Stomach (tissue), 4 donors: ENCODE results near the gene ANKRD44.

Source experiments
- CTCF ChIP-seq, 7 experiments: fragments of 450-650 bp in 4 of 7; fragments of 200-600 bp in 3 of 7; sonication (generic) in 3 of 7; IDR thresholded peaks; one replicate each; pipeline ENCODE4 v1.5.1; 2016 to 2019; ENCODE audit warnings: antibody characterized with exemption in 7 of 7, control low read depth in 2 of 7, mild to moderate bottlenecking in 1 of 7
- POLR2A ChIP-seq, 4 donors: fragments of 450-650 bp; IDR thresholded peaks; one replicate each; pipeline ENCODE4 v1.6.1; 2016; ENCODE audit warnings: antibody characterized with exemption in 4 of 4, control low read depth in 2 of 4, mild to moderate bottlenecking in 1 of 4, moderate library complexity in 1 of 4
- POLR2AphosphoS5 ChIP-seq, 3 donors: sonication (generic); formaldehyde crosslinking; IDR thresholded peaks; one replicate each; pipeline ENCODE4 v1.6.1; 2016; ENCODE audit warnings: antibody characterized with exemption in 3 of 3

- no peak for TF ChIP-seq CTCF (IDR thresholded peaks at IDR 0.05)
- TF ChIP-seq POLR2A (IDR thresholded peaks at IDR 0.05) = no peak
- no peak for TF ChIP-seq POLR2AphosphoS5 (IDR thresholded peaks at IDR 0.05)
Observed at GRCh38 chr2:197200762-197201058, 109.9 kb downstream of the ANKRD44 start.
